ENCODE results near the gene POLR1F.

DNA sequence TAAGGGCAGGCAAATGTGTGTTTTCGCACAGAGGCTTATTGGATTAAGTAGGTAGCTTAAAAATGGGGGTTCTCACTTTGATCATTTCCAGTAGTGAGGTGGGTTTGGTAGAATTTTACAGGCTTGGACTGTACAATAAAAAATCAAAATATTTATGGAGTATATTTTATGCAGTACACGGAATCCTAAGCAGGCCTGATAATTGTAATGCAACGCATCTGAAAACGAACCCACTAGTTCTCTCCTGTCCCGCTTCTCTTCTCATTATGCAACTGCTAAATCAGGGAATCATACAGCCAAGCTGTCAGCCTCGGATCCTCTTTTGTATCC, 377 bp upstream of the POLR1F start:
- no peak for TF ChIP-seq CTCF (IDR thresholded peaks at IDR 0.05)
- TF ChIP-seq POLR2AphosphoS5 (IDR thresholded peaks at IDR 0.05; ENCODE audit: insufficient read depth in 1 of 2, low read depth in 1 of 2) = no peak
- no peak for TF ChIP-seq POLR2A (IDR thresholded peaks at IDR 0.05)
